ENCODE measurements around the gene CEP89. TPM values are rescaled to one million over a fixed set of nuclear protein-coding genes. Genes with fewer than 3 reads are reported as not detected.

The CEP89 gene
- total and polyA plus RNA-seq, 9 donors: 12.1 to 21.1 (median 18.5) TPM

- H3K36me3 ChIP-seq (ENCODE audit: control insufficient read depth, insufficient read depth, low read length): no peaks in the 10 kb centered on the region
- H3K9me3 ChIP-seq (replicated peaks; ENCODE audit: control insufficient read depth, low read depth, low read length): no peaks in the 10 kb centered on the region
- no peak overlapping the region for H3K27ac ChIP-seq (ENCODE audit: low read length)
- no peak for DNase-seq
- 95% methylated on average over 7 of the region's 7 CpGs for WGBS (ENCODE audit: insufficient coverage)
- no peak overlapping the region for H3K4me3 ChIP-seq (ENCODE audit: low read length)
- no peaks in the 10 kb centered on the region for H3K27me3 ChIP-seq (ENCODE audit: control insufficient read depth, insufficient read depth, low read length)
- H3K4me1 ChIP-seq (ENCODE audit: control insufficient read depth, insufficient read depth, low read length): peaks cover 16% of the 10 kb centered on the region
These were observed 105.7 kb downstream of the CEP89 start for GRCh38 chr19:32866061-32866460.

GRCh38 chr19:32865326-32865725 lies 106.4 kb downstream of the CEP89 start:
- H3K4me1 ChIP-seq (ENCODE audit: control insufficient read depth, insufficient read depth, low read length): peaks cover 16% of the 10 kb centered on the region
- H3K9me3 ChIP-seq (replicated peaks; ENCODE audit: control insufficient read depth, low read depth, low read length): no peaks in the 10 kb centered on the region
- H3K4me3 ChIP-seq (ENCODE audit: low read length): no peak overlapping the region
- H3K27ac ChIP-seq (ENCODE audit: low read length): no peak overlapping the region
- peak; percentile 22 for DNase-seq
- H3K27me3 ChIP-seq (ENCODE audit: control insufficient read depth, insufficient read depth, low read length): no peaks in the 10 kb centered on the region
- 52% methylated on average over 5 of the region's 6 CpGs for WGBS (ENCODE audit: insufficient coverage)
- no peaks in the 10 kb centered on the region for H3K36me3 ChIP-seq (ENCODE audit: control insufficient read depth, insufficient read depth, low read length)

GRCh38 chr19:32864318-32865007 lies 107.3 kb downstream of the CEP89 start:
- no peak overlapping the region for H3K27ac ChIP-seq (ENCODE audit: low read length)
- H3K36me3 ChIP-seq (ENCODE audit: control insufficient read depth, insufficient read depth, low read length): no peaks in the 10 kb centered on the region
- 87% methylated on average over 34 of the region's 35 CpGs for WGBS (ENCODE audit: insufficient coverage)
- H3K4me1 ChIP-seq (ENCODE audit: control insufficient read depth, insufficient read depth, low read length): peaks cover 16% of the 10 kb centered on the region
- no peaks in the 10 kb centered on the region for H3K9me3 ChIP-seq (replicated peaks; ENCODE audit: control insufficient read depth, low read depth, low read length)
- H3K27me3 ChIP-seq (ENCODE audit: control insufficient read depth, insufficient read depth, low read length): no peaks in the 10 kb centered on the region
- H3K4me3 ChIP-seq (ENCODE audit: low read length): no peak overlapping the region
- DNase-seq: no peak

GRCh38 chr19:32863841-32864240 lies 107.9 kb downstream of the CEP89 start:
- WGBS (ENCODE audit: insufficient coverage): 89% methylated on average over 13 of the region's 13 CpGs
- H3K36me3 ChIP-seq (ENCODE audit: control insufficient read depth, insufficient read depth, low read length): no peaks in the 10 kb centered on the region
- H3K27me3 ChIP-seq (ENCODE audit: control insufficient read depth, insufficient read depth, low read length): no peaks in the 10 kb centered on the region
- H3K4me1 ChIP-seq (ENCODE audit: control insufficient read depth, insufficient read depth, low read length): peaks cover 16% of the 10 kb centered on the region
- no peak overlapping the region for H3K4me3 ChIP-seq (ENCODE audit: low read length)
- no peaks in the 10 kb centered on the region for H3K9me3 ChIP-seq (replicated peaks; ENCODE audit: control insufficient read depth, low read depth, low read length)
- no peak for DNase-seq
- H3K27ac ChIP-seq (ENCODE audit: low read length): no peak overlapping the region

- H3K4me1 ChIP-seq (ENCODE audit: control insufficient read depth, insufficient read depth, low read length): peaks cover 16% of the 10 kb centered on the region
- WGBS (ENCODE audit: insufficient coverage): 90% methylated on average over 3 of the region's 8 CpGs
- no peak for DNase-seq
- no peaks in the 10 kb centered on the region for H3K27me3 ChIP-seq (ENCODE audit: control insufficient read depth, insufficient read depth, low read length)
- H3K4me3 ChIP-seq (ENCODE audit: low read length): no peak overlapping the region
- H3K36me3 ChIP-seq (ENCODE audit: control insufficient read depth, insufficient read depth, low read length): no peaks in the 10 kb centered on the region
- no peaks in the 10 kb centered on the region for H3K9me3 ChIP-seq (replicated peaks; ENCODE audit: control insufficient read depth, low read depth, low read length)
- H3K27ac ChIP-seq (ENCODE audit: low read length): no peak overlapping the region
These were observed 108.5 kb downstream of the CEP89 start for GRCh38 chr19:32863301-32863700.

- WGBS (ENCODE audit: insufficient coverage): 95% methylated on average over 6 of the region's 14 CpGs
- Histone ChIP-seq H3K4me3 (ENCODE audit: low read length) (no peak overlapping the region), H3K36me3 (ENCODE audit: control insufficient read depth, insufficient read depth, low read length) (no peaks in the 10 kb centered on the region), H3K27me3 (ENCODE audit: control insufficient read depth, insufficient read depth, low read length) (no peaks in the 10 kb centered on the region), H3K4me1 (ENCODE audit: control insufficient read depth, insufficient read depth, low read length) (peaks cover 16% of the 10 kb centered on the region), H3K9me3 (replicated peaks; ENCODE audit: control insufficient read depth, low read depth, low read length) (no peaks in the 10 kb centered on the region), H3K27ac (ENCODE audit: low read length) (no peak overlapping the region)
- DNase-seq: no peak
These were observed 109.0 kb downstream of the CEP89 start for GRCh38 chr19:32862741-32863140.

GRCh38 chr19:32862173-32862572 lies 109.6 kb downstream of the CEP89 start:
- Histone ChIP-seq H3K4me3 (ENCODE audit: low read length) (no peak overlapping the region), H3K4me1 (ENCODE audit: control insufficient read depth, insufficient read depth, low read length) (peaks cover 16% of the 10 kb centered on the region), H3K36me3 (ENCODE audit: control insufficient read depth, insufficient read depth, low read length) (no peaks in the 10 kb centered on the region), H3K27ac (ENCODE audit: low read length) (no peak overlapping the region), H3K27me3 (ENCODE audit: control insufficient read depth, insufficient read depth, low read length) (no peaks in the 10 kb centered on the region), H3K9me3 (replicated peaks; ENCODE audit: control insufficient read depth, low read depth, low read length) (no peaks in the 10 kb centered on the region)
- 90% methylated on average over 16 of the region's 19 CpGs for WGBS (ENCODE audit: insufficient coverage)
- no peak for DNase-seq

GRCh38 chr19:32861596-32861995 lies 110.2 kb downstream of the CEP89 start:
- DNase-seq: no peak
- Histone ChIP-seq H3K36me3 (ENCODE audit: control insufficient read depth, insufficient read depth, low read length) (no peaks in the 10 kb centered on the region), H3K27me3 (ENCODE audit: control insufficient read depth, insufficient read depth, low read length) (no peaks in the 10 kb centered on the region), H3K27ac (ENCODE audit: low read length) (no peak overlapping the region), H3K4me1 (ENCODE audit: control insufficient read depth, insufficient read depth, low read length) (peaks cover 11% of the 10 kb centered on the region), H3K4me3 (ENCODE audit: low read length) (no peak overlapping the region), H3K9me3 (replicated peaks; ENCODE audit: control insufficient read depth, low read depth, low read length) (no peaks in the 10 kb centered on the region)
- WGBS (ENCODE audit: insufficient coverage): 90% methylated on average over 2 of the region's 3 CpGs

GRCh38 chr19:32859591-32859990 lies 112.2 kb downstream of the CEP89 start:
- no peak for DNase-seq
- 90% methylated on average over 19 of the region's 19 CpGs for WGBS (ENCODE audit: insufficient coverage)
- no peaks in the 10 kb centered on the region for H3K9me3 ChIP-seq (replicated peaks; ENCODE audit: control insufficient read depth, low read depth, low read length)

GRCh38 chr19:32858559-32858958 lies 113.2 kb downstream of the CEP89 start:
- WGBS (ENCODE audit: insufficient coverage): 100% methylated on average over 5 of the region's 10 CpGs
- Histone ChIP-seq H3K27me3 (ENCODE audit: control insufficient read depth, insufficient read depth, low read length) (no peaks in the 10 kb centered on the region), H3K9me3 (replicated peaks; ENCODE audit: control insufficient read depth, low read depth, low read length) (no peaks in the 10 kb centered on the region), H3K4me1 (ENCODE audit: control insufficient read depth, insufficient read depth, low read length) (no peaks in the 10 kb centered on the region), H3K27ac (ENCODE audit: low read length) (no peak overlapping the region), H3K36me3 (ENCODE audit: control insufficient read depth, insufficient read depth, low read length) (no peaks in the 10 kb centered on the region), H3K4me3 (ENCODE audit: low read length) (no peak overlapping the region)
- no peak for DNase-seq

More at GRCh38 chr19:32859591-32859990, 112.2 kb downstream of the CEP89 start:
- Histone ChIP-seq H3K27me3 (ENCODE audit: control insufficient read depth, insufficient read depth, low read length) (no peaks in the 10 kb centered on the region), H3K36me3 (ENCODE audit: control insufficient read depth, insufficient read depth, low read length) (no peaks in the 10 kb centered on the region), H3K27ac (ENCODE audit: low read length) (no peak overlapping the region), H3K4me1 (ENCODE audit: control insufficient read depth, insufficient read depth, low read length) (no peaks in the 10 kb centered on the region), H3K4me3 (ENCODE audit: low read length) (no peak overlapping the region)

GRCh38 chr19:32858155-32858554 lies 113.6 kb downstream of the CEP89 start:
- DNase-seq: no peak
- Histone ChIP-seq H3K36me3 (ENCODE audit: control insufficient read depth, insufficient read depth, low read length) (no peaks in the 10 kb centered on the region), H3K27me3 (ENCODE audit: control insufficient read depth, insufficient read depth, low read length) (no peaks in the 10 kb centered on the region), H3K27ac (ENCODE audit: low read length) (no peak overlapping the region), H3K4me1 (ENCODE audit: control insufficient read depth, insufficient read depth, low read length) (no peaks in the 10 kb centered on the region), H3K9me3 (replicated peaks; ENCODE audit: control insufficient read depth, low read depth, low read length) (no peaks in the 10 kb centered on the region), H3K4me3 (ENCODE audit: low read length) (no peak overlapping the region)
- WGBS (ENCODE audit: insufficient coverage): 91% methylated on average over 13 of the region's 13 CpGs

Data from muscle of leg (tissue), 11 donors.